ENCODE measurements around the gene TRIM58.

TRIM58 gene

GRCh38 chr1:247914941-247915662, 58.1 kb downstream of the TRIM58 start:
- Histone ChIP-seq H3K4me3 (ENCODE audit: low read depth in 1 of 2, low read length in 2 of 2) (no peak overlapping the region), H3K36me3 (ENCODE audit: control insufficient read depth in 1 of 2, insufficient read depth in 2 of 2, low read length in 2 of 2) (no peaks in the 10 kb centered on the region), H3K9ac (ENCODE audit: low read depth in 1 of 2, low read length in 2 of 2) (no peak overlapping the region), H3K4me1 (ENCODE audit: control insufficient read depth in 1 of 2, insufficient read depth in 2 of 2, low read length in 2 of 2) (no peaks in the 10 kb centered on the region), H3K27ac (ENCODE audit: low read depth, low read length) (no peak overlapping the region), H3K9me3 (ENCODE audit: control insufficient read depth in 1 of 2, low read length in 2 of 2) (peaks cover 3 to 7% of the 10 kb centered on the region in 2 donors), H3K27me3 (ENCODE audit: control insufficient read depth in 1 of 2, insufficient read depth in 2 of 2, low read length in 2 of 2) (no peaks in the 10 kb centered on the region)

- no peak within 1 kb of the TSS for H3K27ac ChIP-seq (ENCODE audit: low read depth, low read length)
- H3K36me3 ChIP-seq (ENCODE audit: control insufficient read depth in 1 of 2, insufficient read depth in 2 of 2, low read length in 2 of 2): no peaks in the 10 kb centered on the region
- peaks cover 0 to 3% of the 10 kb centered on the region in 2 donors for H3K9me3 ChIP-seq (ENCODE audit: control insufficient read depth in 1 of 2, low read length in 2 of 2)
- H3K4me1 ChIP-seq (ENCODE audit: control insufficient read depth in 1 of 2, insufficient read depth in 2 of 2, low read length in 2 of 2): no peaks in the 10 kb centered on the region
- no peak within 1 kb of the TSS for H3K4me3 ChIP-seq (ENCODE audit: low read depth in 1 of 2, low read length in 2 of 2)
- H3K27me3 ChIP-seq (ENCODE audit: control insufficient read depth in 1 of 2, insufficient read depth in 2 of 2, low read length in 2 of 2): no peaks in the 10 kb centered on the region
- no peak within 1 kb of the TSS for H3K9ac ChIP-seq (ENCODE audit: low read depth in 1 of 2, low read length in 2 of 2)
These were observed 63.0 kb downstream of the TRIM58 start, which contains the start of gene OR2T8 for GRCh38 chr1:247919952-247920351. Gene OR2T8, plus strand, starts transcription at chr1:247920252. Its CDS starts 766 bp downstream, at chr1:247921018.

- H3K36me3 ChIP-seq (ENCODE audit: control insufficient read depth in 1 of 2, insufficient read depth in 2 of 2, low read length in 2 of 2): no peaks in the 10 kb centered on the region
- H3K4me1 ChIP-seq (ENCODE audit: control insufficient read depth in 1 of 2, insufficient read depth in 2 of 2, low read length in 2 of 2): no peaks in the 10 kb centered on the region
- no peak overlapping the region for H3K4me3 ChIP-seq (ENCODE audit: low read depth in 1 of 2, low read length in 2 of 2)
- H3K27ac ChIP-seq (ENCODE audit: low read depth, low read length): no peak overlapping the region
- no peaks in the 10 kb centered on the region for H3K27me3 ChIP-seq (ENCODE audit: control insufficient read depth in 1 of 2, insufficient read depth in 2 of 2, low read length in 2 of 2)
- peaks cover 0 to 3% of the 10 kb centered on the region in 2 donors for H3K9me3 ChIP-seq (ENCODE audit: control insufficient read depth in 1 of 2, low read length in 2 of 2)
- H3K9ac ChIP-seq (ENCODE audit: low read depth in 1 of 2, low read length in 2 of 2): no peak overlapping the region
These were observed 67.0 kb downstream of the TRIM58 start for GRCh38 chr1:247923941-247924340.

- Histone ChIP-seq H3K9ac (ENCODE audit: low read depth in 1 of 2, low read length in 2 of 2) (no peak within 1 kb of the TSS), H3K27me3 (ENCODE audit: control insufficient read depth in 1 of 2, insufficient read depth in 2 of 2, low read length in 2 of 2) (no peaks in the 10 kb centered on the region), H3K27ac (ENCODE audit: low read depth, low read length) (no peak within 1 kb of the TSS), H3K4me1 (ENCODE audit: control insufficient read depth in 1 of 2, insufficient read depth in 2 of 2, low read length in 2 of 2) (no peaks in the 10 kb centered on the region), H3K9me3 (ENCODE audit: control insufficient read depth in 1 of 2, low read length in 2 of 2) (peaks cover 0 to 3% of the 10 kb centered on the region in 2 donors), H3K36me3 (ENCODE audit: control insufficient read depth in 1 of 2, insufficient read depth in 2 of 2, low read length in 2 of 2) (no peaks in the 10 kb centered on the region), H3K4me3 (ENCODE audit: low read depth in 1 of 2, low read length in 2 of 2) (no peak within 1 kb of the TSS)
These were observed 67.9 kb downstream of the TRIM58 start, which contains the start of gene OR2AJ1 for GRCh38 chr1:247924868-247925267. Gene OR2AJ1, plus strand, starts transcription at chr1:247924889. Its CDS starts 8,880 bp downstream, at chr1:247933769.
